ENCODE data around the gene UBE2Q1. TPM values are rescaled to one million over a fixed set of nuclear protein-coding genes. Genes with fewer than 3 reads are reported as not detected.

UBE2Q1 gene
- total and polyA plus RNA-seq, 2 of the 8 experiments (the other 6 are each of a cell fraction or from before 2014, with no cell fraction given), result 13.2 to 95.8 TPM

GRCh38 chr1:154590756-154591155, 32.3 kb upstream of the UBE2Q1 start:
- Histone ChIP-seq H3K9me3 (ENCODE audit: insufficient read depth in 2 of 2, low read depth in 1 of 2, low read length in 1 of 2) (no peaks in the 10 kb centered on the region), H3K36me3 (ENCODE audit: control insufficient read depth in 2 of 4, insufficient read depth in 4 of 4, low read length in 3 of 4) (peaks cover 48 to 94% (median 77%) of the 10 kb centered on the region in 4 experiments), H3K27me3 (replicated peaks in 1 of 4; ENCODE audit: control insufficient read depth in 3 of 4, extremely low read depth in 1 of 4, insufficient read depth in 3 of 4, low read length in 3 of 4) (no peaks in the 10 kb centered on the region), H2BK20ac (ENCODE audit: low read length) (no peak overlapping the region), H2AFZ (ENCODE audit: low read length) (no peak overlapping the region), H2AK5ac (ENCODE audit: low read depth, low read length) (no peak overlapping the region), H2BK5ac (ENCODE audit: low read depth, low read length) (no peak overlapping the region), H3K4ac (replicated peaks; ENCODE audit: insufficient read length, low read depth, low read length) (no peak overlapping the region), H4K91ac (replicated peaks; ENCODE audit: insufficient read length, low read length) (no peak overlapping the region), H3K9ac (replicated peaks in 1 of 4; ENCODE audit: extremely low read depth in 1 of 4, low read depth in 3 of 4, low read length in 3 of 4) (no peak overlapping the region), H2BK120ac (replicated peaks; ENCODE audit: low read depth, low read length) (no peak overlapping the region), H2BK12ac (ENCODE audit: low read depth, low read length) (no peak overlapping the region), H3K14ac (ENCODE audit: insufficient read length) (no peak overlapping the region), H3K56ac (replicated peaks; ENCODE audit: insufficient read length, low read depth, low read length) (no peak overlapping the region), H4K20me1 (replicated peaks in 1 of 2; ENCODE audit: control insufficient read depth in 1 of 2, insufficient read depth in 2 of 2, low read length in 2 of 2) (peaks cover 9 to 12% of the 10 kb centered on the region in 2 experiments), H3K4me1 (replicated peaks in 1 of 4; ENCODE audit: control insufficient read depth in 3 of 4, insufficient read depth in 4 of 4, low read length in 3 of 4) (no peaks in the 10 kb centered on the region), H3K79me1 (ENCODE audit: low read depth, low read length) (peaks cover 4% of the 10 kb centered on the region; the same call in 1 of the 2 replicates), H4K5ac (ENCODE audit: insufficient read length, low read depth, low read length) (no peak overlapping the region), H3K27ac (ENCODE audit: low read depth, low read length) (no peak overlapping the region), H3K79me2 (ENCODE audit: control insufficient read depth in 1 of 2, insufficient read depth in 2 of 2, low read length in 2 of 2) (no peaks in the 10 kb centered on the region), H3K4me3 (ENCODE audit: extremely low read depth in 1 of 4, insufficient read depth in 2 of 4, low read depth in 3 of 4, low read length in 4 of 4) (no peak overlapping the region), H3K18ac (ENCODE audit: extremely low read depth, low read length) (no peak overlapping the region), H3K23ac (ENCODE audit: insufficient read length) (no peak overlapping the region), H4K8ac (ENCODE audit: extremely low read depth, insufficient read depth, low read length) (no peak overlapping the region), H3K4me2 (ENCODE audit: insufficient read depth in 1 of 2, low read depth in 2 of 2, low read length in 2 of 2) (no peak overlapping the region), H3K23me2 (ENCODE audit: low read depth, low read length) (no peaks in the 10 kb centered on the region), H2BK15ac (ENCODE audit: low read length) (no peak overlapping the region)
- no peak for TF ChIP-seq SIN3A (conservative IDR thresholded peaks at IDR 0.05 in 1 of 2, IDR thresholded peaks at IDR 0.05 in 1 of 2; ENCODE audit: low read depth in 1 of 2, low read length in 2 of 2)
- no peak for TF ChIP-seq CHD2 (IDR thresholded peaks at IDR 0.05; ENCODE audit: low read length)
- no peak for TF ChIP-seq CHD1 (IDR thresholded peaks at IDR 0.05; ENCODE audit: low read depth, low read length)
- TF ChIP-seq, protein P1, sequence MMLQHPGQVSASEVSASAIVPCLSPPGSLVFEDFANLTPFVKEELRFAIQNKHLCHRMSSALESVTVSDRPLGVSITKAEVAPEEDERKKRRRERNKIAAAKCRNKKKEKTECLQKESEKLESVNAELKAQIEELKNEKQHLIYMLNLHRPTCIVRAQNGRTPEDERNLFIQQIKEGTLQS (IDR thresholded peaks at IDR 0.05; ENCODE audit: insufficient read depth, low read depth, low read length), result no peak
- no peak for TF ChIP-seq NANOG (IDR thresholded peaks at IDR 0.05; ENCODE audit: insufficient read depth, low read depth, low read length, poor library complexity, severe bottlenecking)
- no peak for TF ChIP-seq SIX5 (IDR thresholded peaks at IDR 0.05; ENCODE audit: low read depth, low read length)
- TF ChIP-seq EP300 (IDR thresholded peaks at IDR 0.05; ENCODE audit: borderline replicate concordance in 1 of 2, low read depth in 2 of 2, low read length in 2 of 2), result no peak
- TF ChIP-seq BRCA1 (IDR thresholded peaks at IDR 0.05; ENCODE audit: low read depth, low read length), result no peak
- TF ChIP-seq GTF2F1 (IDR thresholded peaks at IDR 0.05; ENCODE audit: borderline replicate concordance, low read depth, low read length), result no peak
- no peak for TF ChIP-seq CEBPB (IDR thresholded peaks at IDR 0.05; ENCODE audit: low read depth, low read length)
- 93% methylated on average over 5 of the region's 5 CpGs; no CpG with 5 or more reads in 1 of the 2 experiments for WGBS, 2 experiments (ENCODE audit: extremely low coverage in 1 of 2, insufficient coverage in 1 of 2, insufficient read length in 1 of 2, insufficient replicate concordance in 2 of 2, low coverage in 1 of 2, low lambda C conversion rate in 2 of 2, missing lambda C conversion rate in 1 of 2)
- CTCF ChIA-PET (ENCODE audit: partially characterized antibody), result interaction anchor here (0.6 to 4.8 kb wide), 7 partner anchors 14 to 494 kb away, joined by 3 to 21 read pairs (median 4); no protein-coding TSS in a partner anchor
- FAIRE-seq (no peak), DNase-seq (ENCODE audit: low read depth in 1 of 2, low spot score in 2 of 2) (no peak)
- POLR2A ChIA-PET (ENCODE audit: partially characterized antibody), result interaction anchor here (0.6 to 3.0 kb wide), 7 partner anchors 9 to 480 kb away, joined by 3 to 23 read pairs (median 5); no protein-coding TSS in a partner anchor

All from H1 (cell line).